Skeletal muscle satellite cell (primary cell): ENCODE data around the gene HSD11B2.

ENCODE experiments used
- H3K27me3 ChIP-seq: 2 replicates; pipeline ENCODE4 v1.7.0; 2013; ENCODE audit warnings: low read length; ENCODE audit not compliant: control insufficient read depth, insufficient read depth
- H3K36me3 ChIP-seq: 2 replicates; pipeline ENCODE4 v1.7.0; 2013; ENCODE audit warnings: mild to moderate bottlenecking, control low read depth, low read length; ENCODE audit not compliant: insufficient read depth
- H3K4me1 ChIP-seq: 2 replicates; pipeline ENCODE4 v1.7.0; 2013; ENCODE audit warnings: low read length; ENCODE audit not compliant: control insufficient read depth, insufficient read depth
- H3K4me2 ChIP-seq: 2 replicates; pipeline ENCODE4 v1.7.0; 2013; ENCODE audit warnings: mild to moderate bottlenecking, low read length
- H3K4me3 ChIP-seq: 2 replicates; pipeline ENCODE4 v1.7.0; 2013; ENCODE audit warnings: low read length
- H3K9ac ChIP-seq: 2 replicates; pipeline ENCODE4 v1.7.0; 2013; ENCODE audit warnings: mild to moderate bottlenecking, low read depth, low read length, moderate library complexity
- H3K9me3 ChIP-seq: replicated peaks from 2 replicates; pipeline ENCODE4 v1.7.0; 2013; ENCODE audit warnings: mild to moderate bottlenecking, control low read depth, low read length

HSD11B2 gene

GRCh38 chr16:67462279-67462655, 31.3 kb downstream of the HSD11B2 start:
- H3K27me3 ChIP-seq = no peaks in the 10 kb centered on the region
- no peaks in the 10 kb centered on the region for H3K9me3 ChIP-seq
- H3K4me2 ChIP-seq = no peak overlapping the region
- H3K9ac ChIP-seq = no peak overlapping the region
- no peak overlapping the region for H3K4me3 ChIP-seq
- H3K36me3 ChIP-seq = peaks cover 7% of the 10 kb centered on the region
- H3K4me1 ChIP-seq = peaks cover 21% of the 10 kb centered on the region

GRCh38 chr16:67463059-67463458, 32.1 kb downstream of the HSD11B2 start:
- no peak overlapping the region for H3K4me3 ChIP-seq
- no peak overlapping the region for H3K9ac ChIP-seq
- no peaks in the 10 kb centered on the region for H3K9me3 ChIP-seq
- H3K27me3 ChIP-seq = no peaks in the 10 kb centered on the region
- H3K4me1 ChIP-seq = peaks cover 21% of the 10 kb centered on the region
- H3K36me3 ChIP-seq = peaks cover 7% of the 10 kb centered on the region
- no peak overlapping the region for H3K4me2 ChIP-seq

GRCh38 chr16:67463691-67464090, 32.8 kb downstream of the HSD11B2 start:
- Histone ChIP-seq H3K4me1 (peaks cover 19% of the 10 kb centered on the region), H3K4me3 (no peak overlapping the region), H3K27me3 (no peaks in the 10 kb centered on the region), H3K4me2 (no peak overlapping the region), H3K9me3 (no peaks in the 10 kb centered on the region), H3K9ac (no peak overlapping the region), H3K36me3 (peaks cover 7% of the 10 kb centered on the region)

GRCh38 chr16:67464565-67464964, 33.6 kb downstream of the HSD11B2 start:
- Histone ChIP-seq H3K9ac (no peak overlapping the region), H3K36me3 (peaks cover 7% of the 10 kb centered on the region), H3K4me3 (no peak overlapping the region), H3K27me3 (no peaks in the 10 kb centered on the region), H3K4me2 (no peak overlapping the region), H3K4me1 (peaks cover 12% of the 10 kb centered on the region), H3K9me3 (no peaks in the 10 kb centered on the region)

GRCh38 chr16:67466581-67466980, 35.7 kb downstream of the HSD11B2 start:
- H3K4me3 ChIP-seq = no peak overlapping the region
- H3K36me3 ChIP-seq = no peaks in the 10 kb centered on the region
- H3K4me1 ChIP-seq = peaks cover 12% of the 10 kb centered on the region
- H3K9ac ChIP-seq = no peak overlapping the region
- H3K4me2 ChIP-seq = no peak overlapping the region
- no peaks in the 10 kb centered on the region for H3K27me3 ChIP-seq
- H3K9me3 ChIP-seq = no peaks in the 10 kb centered on the region

- Histone ChIP-seq H3K4me3 (no peak overlapping the region), H3K36me3 (no peaks in the 10 kb centered on the region), H3K9ac (no peak overlapping the region), H3K4me2 (no peak overlapping the region), H3K9me3 (no peaks in the 10 kb centered on the region), H3K4me1 (peaks cover 12% of the 10 kb centered on the region), H3K27me3 (no peaks in the 10 kb centered on the region)
Measured at GRCh38 chr16:67468731-67469130, 37.8 kb downstream of the HSD11B2 start.

- H3K36me3 ChIP-seq = peaks cover 6% of the 10 kb centered on the region
- H3K4me2 ChIP-seq = no peak overlapping the region
- no peaks in the 10 kb centered on the region for H3K27me3 ChIP-seq
- no peak overlapping the region for H3K9ac ChIP-seq
- H3K4me3 ChIP-seq = no peak overlapping the region
- no peaks in the 10 kb centered on the region for H3K9me3 ChIP-seq
- H3K4me1 ChIP-seq = peaks cover 11% of the 10 kb centered on the region
Measured at GRCh38 chr16:67470359-67470758, 39.4 kb downstream of the HSD11B2 start.

- Histone ChIP-seq H3K36me3 (peaks cover 10% of the 10 kb centered on the region), H3K4me1 (peaks cover 7% of the 10 kb centered on the region), H3K4me3 (no peak overlapping the region), H3K9me3 (no peaks in the 10 kb centered on the region), H3K9ac (no peak overlapping the region), H3K4me2 (no peak overlapping the region), H3K27me3 (no peaks in the 10 kb centered on the region)
Measured at GRCh38 chr16:67471758-67472384, 41.0 kb downstream of the HSD11B2 start.

GRCh38 chr16:67474551-67475455, 43.9 kb downstream of the HSD11B2 start:
- H3K9ac ChIP-seq = no peak overlapping the region
- peaks cover 10% of the 10 kb centered on the region for H3K36me3 ChIP-seq
- no peaks in the 10 kb centered on the region for H3K9me3 ChIP-seq
- H3K4me1 ChIP-seq = peaks cover 16% of the 10 kb centered on the region
- H3K4me3 ChIP-seq = no peak overlapping the region
- no peak overlapping the region for H3K4me2 ChIP-seq
- H3K27me3 ChIP-seq = no peaks in the 10 kb centered on the region

GRCh38 chr16:67477960-67478554, 47.1 kb downstream of the HSD11B2 start:
- Histone ChIP-seq H3K9me3 (no peaks in the 10 kb centered on the region), H3K36me3 (peaks cover 10% of the 10 kb centered on the region), H3K27me3 (no peaks in the 10 kb centered on the region), H3K4me2 (no peak overlapping the region), H3K4me3 (no peak overlapping the region), H3K9ac (no peak overlapping the region), H3K4me1 (peaks cover 18% of the 10 kb centered on the region)

GRCh38 chr16:67480833-67481560, 50.1 kb downstream of the HSD11B2 start, which contains the start of gene ATP6V0D1:
Gene ATP6V0D1 (minus strand): TSS chr16:67481157. CDS start chr16:67481086, 71 bp downstream.
- no peaks in the 10 kb centered on the region for H3K9me3 ChIP-seq
- no peaks in the 10 kb centered on the region for H3K27me3 ChIP-seq
- H3K4me3 ChIP-seq = peak within 1 kb of the TSS; percentile 94
- peak within 1 kb of the TSS; percentile 96 for H3K4me2 ChIP-seq
- peak within 1 kb of the TSS; percentile 97 for H3K9ac ChIP-seq
- peaks cover 18% of the 10 kb centered on the region for H3K4me1 ChIP-seq
- no peaks in the 10 kb centered on the region for H3K36me3 ChIP-seq
